Fibroblast of lung (primary cell): ENCODE measurements around the gene PNPLA7. TPM values are rescaled to one million over a fixed set of nuclear protein-coding genes. Genes with fewer than 3 reads are reported as not detected.

Source experiments
- DNase-seq, 2 donors: peaks; one replicate each; pipeline versions ENCODE4 v3.0.0 to v3.0.0-alpha.2; 2010; ENCODE audit warnings: low read depth in 2 of 2
- H2AFZ ChIP-seq: 2 replicates; pipeline ENCODE4 v1.5.1; 2012; ENCODE audit warnings: low read length, control low read depth, inconsistent platforms
- H3K27ac ChIP-seq: 2 replicates; pipeline ENCODE4 v1.5.1; 2011; ENCODE audit warnings: low read length, control low read depth; ENCODE audit not compliant: insufficient read depth
- H3K27me3 ChIP-seq: 2 replicates; pipeline ENCODE4 v1.5.1; 2011; ENCODE audit warnings: mild to moderate bottlenecking, low read length; ENCODE audit not compliant: control insufficient read depth, insufficient read depth
- H3K36me3 ChIP-seq: 2 replicates; pipeline ENCODE4 v1.5.1; 2011; ENCODE audit warnings: low read length; ENCODE audit not compliant: control insufficient read depth, insufficient read depth
- H3K4me1 ChIP-seq: 2 replicates; pipeline ENCODE4 v1.5.1; 2011; ENCODE audit warnings: low read length; ENCODE audit not compliant: control insufficient read depth, insufficient read depth; ENCODE audit errors: extremely low read depth
- H3K4me2 ChIP-seq: 2 replicates; pipeline ENCODE4 v1.5.1; 2011; ENCODE audit warnings: low read length, control low read depth; ENCODE audit not compliant: insufficient read depth; ENCODE audit errors: extremely low read depth
- H3K4me3 ChIP-seq, 4 experiments: fragments of 200-600 bp in 1 of 4; sonication (generic) in 1 of 4; replicated peaks in 1 of 4; 2 replicates each; pipeline ENCODE4 v1.5.1; 2011 to 2016; ENCODE audit warnings: low read length in 4 of 4, low read depth in 3 of 4, mild to moderate bottlenecking in 3 of 4, control low read depth in 2 of 4, inconsistent platforms in 1 of 4, mixed read lengths in 1 of 4; ENCODE audit not compliant: insufficient read depth in 1 of 4; ENCODE audit errors: control extremely low read depth in 1 of 4
- H3K79me2 ChIP-seq: 2 replicates; pipeline ENCODE4 v1.5.1; 2012; ENCODE audit warnings: mild to moderate bottlenecking, low read length, inconsistent platforms; ENCODE audit not compliant: control insufficient read depth, insufficient read depth
- H3K9ac ChIP-seq: 2 replicates; pipeline ENCODE4 v1.5.1; 2011; ENCODE audit warnings: mild to moderate bottlenecking, low read length, control low read depth; ENCODE audit not compliant: insufficient read depth
- H3K9me3 ChIP-seq: 2 replicates; pipeline ENCODE4 v1.5.1; 2012; ENCODE audit warnings: low read depth, low read length; ENCODE audit not compliant: control insufficient read depth, insufficient read depth
- H4K20me1 ChIP-seq: 2 replicates; pipeline ENCODE4 v1.5.1; 2011; ENCODE audit warnings: low read length; ENCODE audit not compliant: control insufficient read depth, insufficient read depth; ENCODE audit errors: extremely low read depth
- CTCF ChIP-seq, 2 donors: IDR thresholded peaks in 1 of 2; conservative IDR thresholded peaks in 1 of 2; 1 replicate in 1 of 2; 2 replicates in 1 of 2; pipeline ENCODE4 v1.5.1; 2011 to 2012; ENCODE audit warnings: low read length in 2 of 2, control low read depth in 1 of 2, inconsistent platforms in 1 of 2, low read depth in 1 of 2, mild to moderate bottlenecking in 1 of 2
- EZH2 ChIP-seq: IDR thresholded peaks from 2 replicates; pipeline ENCODE4 v1.5.1; 2012; ENCODE audit warnings: low read length, control low read depth, mild to moderate bottlenecking; ENCODE audit errors: missing control alignments
- polyA plus RNA-seq, 2 donors: library from polyadenylated mRNA; depleted of rRNA in 1 of 2; stranded (reverse) in 1 of 2; unstranded in 1 of 2; fragments of >200 nt; gene quantifications; 2 replicates each; pipeline ENCODE4 v1.2.1, GENCODE V29; 2011 to 2012; ENCODE audit warnings: missing spikeins in 1 of 2
- total RNA-seq: library from RNA; depleted of rRNA; stranded (reverse); fragments of >200 nt; gene quantifications from 2 replicates; pipeline ENCODE4 v1.2.1, GENCODE V29; 2014

The PNPLA7 gene
- total and polyA plus RNA-seq, 2 donors (not counting 1 experiment from before 2014, with no cell fraction given): 0.23 to 3.0 TPM

GRCh38 chr9:137456061-137456863, 93.9 kb downstream of the PNPLA7 start:
- peak; percentile 72 to 77 for DNase-seq
- Histone ChIP-seq H3K9ac (no peak overlapping the region), H3K27ac (no peak overlapping the region), H3K9me3 (no peaks in the 10 kb centered on the region), H3K4me2 (no peak overlapping the region), H3K27me3 (no peaks in the 10 kb centered on the region), H3K4me1 (peaks cover 3% of the 10 kb centered on the region), H3K36me3 (peaks cover 16% of the 10 kb centered on the region), H3K79me2 (peaks cover 3% of the 10 kb centered on the region), H2AFZ (no peak overlapping the region), H3K4me3 (peak overlapping the region in 1 of 4 experiments; percentile 8), H4K20me1 (no peaks in the 10 kb centered on the region)
- TF ChIP-seq EZH2 (no peak), CTCF (conservative IDR thresholded peaks at IDR 0.05 in 1 of 2, IDR thresholded peaks at IDR 0.05 in 1 of 2; ENCODE audit: low read depth in 1 of 2, low read length in 2 of 2) (no peak)

- no peak overlapping the region for H2AFZ ChIP-seq
- peaks cover 3% of the 10 kb centered on the region for H3K79me2 ChIP-seq
- H3K4me1 ChIP-seq: peaks cover 3% of the 10 kb centered on the region
- no peaks in the 10 kb centered on the region for H3K9me3 ChIP-seq
- no peak overlapping the region for H3K27ac ChIP-seq
- TF ChIP-seq CTCF (conservative IDR thresholded peaks at IDR 0.05 in 1 of 2, IDR thresholded peaks at IDR 0.05 in 1 of 2; ENCODE audit: low read depth in 1 of 2, low read length in 2 of 2) (no peak), EZH2 (no peak)
- no peaks in the 10 kb centered on the region for H4K20me1 ChIP-seq
- no peak overlapping the region for H3K4me3 ChIP-seq
- no peak for DNase-seq
- no peaks in the 10 kb centered on the region for H3K27me3 ChIP-seq
- peaks cover 16% of the 10 kb centered on the region for H3K36me3 ChIP-seq
- H3K9ac ChIP-seq: no peak overlapping the region
- no peak overlapping the region for H3K4me2 ChIP-seq
Measured at GRCh38 chr9:137455359-137455991, 94.7 kb downstream of the PNPLA7 start.

- H3K4me2 ChIP-seq: no peak overlapping the region
- H3K4me1 ChIP-seq: peaks cover 3% of the 10 kb centered on the region
- H3K27me3 ChIP-seq: no peaks in the 10 kb centered on the region
- no peak overlapping the region for H2AFZ ChIP-seq
- H3K9ac ChIP-seq: no peak overlapping the region
- no peak overlapping the region for H3K4me3 ChIP-seq
- H3K79me2 ChIP-seq: peaks cover 3% of the 10 kb centered on the region
- DNase-seq: peak; percentile 24 to 32
- peaks cover 16% of the 10 kb centered on the region for H3K36me3 ChIP-seq
- no peaks in the 10 kb centered on the region for H3K9me3 ChIP-seq
- H4K20me1 ChIP-seq: no peaks in the 10 kb centered on the region
- no peak overlapping the region for H3K27ac ChIP-seq
- TF ChIP-seq CTCF (conservative IDR thresholded peaks at IDR 0.05 in 1 of 2, IDR thresholded peaks at IDR 0.05 in 1 of 2; ENCODE audit: low read depth in 1 of 2, low read length in 2 of 2) (no peak), EZH2 (no peak)
Measured at GRCh38 chr9:137454597-137455358, 95.4 kb downstream of the PNPLA7 start.
